HCT116 (cell line): ENCODE measurements around the gene SUGCT. TPM values are rescaled to one million over a fixed set of nuclear protein-coding genes. Genes with fewer than 3 reads are reported as not detected.

Experiments used
- ATAC-seq: fragments of 200-7000 bp; cut with Tn5 transposase; 2 replicates; pipeline ENCODE4 v1.9.1; 2020; ENCODE audit warnings: mild to moderate bottlenecking, moderate library complexity
- BruUV-seq: library from RNA; stranded (reverse); fragments of 400-500 nt; replicated peaks from 2 replicates; lab custom pipeline; 2021; lab: Mats Ljungman, UMichigan
- CTCF ChIA-PET: fragments of 300-600 bp; sonication (Branson Sonifier 250); formaldehyde crosslinking; loops from one replicate; lab custom pipeline; 2021; ENCODE audit warnings: antibody characterized with exemption; lab: Charles Lee
- POLR2A ChIA-PET: fragments of 300-600, 350-600 bp; sonication (Branson Sonifier 250); formaldehyde crosslinking; loops from one replicate; lab custom pipeline; 2021; ENCODE audit warnings: antibody characterized with exemption; lab: Charles Lee
- RAD21 ChIA-PET, 2 experiments: fragments of 300-600 bp; sonication (Branson Sonifier 250); formaldehyde crosslinking; loops; one replicate each; lab custom pipeline; 2023; ENCODE audit warnings: low total read pairs in 2 of 2; ENCODE audit not compliant: uncharacterized antibody in 2 of 2, unreplicated experiment in 2 of 2, low non-redundant PET in 1 of 2; lab: Charles Lee
- DNase-seq: peaks from one replicate; pipeline ENCODE4 v3.0.0-alpha.2; 2010; ENCODE audit warnings: low read depth, low spot score
- H2AFZ ChIP-seq: fragments of 200-600 bp; shearing (Covaris generic), sonication (generic); 2 replicates; pipeline ENCODE4 v1.6.1; 2017; ENCODE audit warnings: low read depth, mixed run types, mixed read lengths, antibody characterized with exemption, low read length; ENCODE audit not compliant: poor library complexity, severe bottlenecking
- H3K27ac ChIP-seq: 2 replicates; pipeline ENCODE4 v1.5.1; 2012; ENCODE audit warnings: low read depth, low read length
- H3K27me3 ChIP-seq: fragments of 200-600 bp; sonication (generic); 2 replicates; pipeline ENCODE4 v1.6.1; 2016; ENCODE audit warnings: mixed run types, low read length, mixed read lengths; ENCODE audit not compliant: insufficient read depth
- H3K36me3 ChIP-seq, 2 experiments: fragments of 200-500 bp in 1 of 2; fragments of 200-600 bp in 1 of 2; sonication (Bioruptor generic) in 1 of 2; sonication (generic) in 1 of 2; 2 replicates each; pipeline versions ENCODE4 v1.5.1 to v1.6.1; 2014 to 2016; ENCODE audit warnings: low read length in 2 of 2, inconsistent platforms in 1 of 2, mixed read lengths in 1 of 2, mixed run types in 1 of 2; ENCODE audit not compliant: insufficient read depth in 2 of 2, control insufficient read depth in 1 of 2
- H3K4me1 ChIP-seq, 2 experiments: fragments of 200-600 bp in 1 of 2; sonication (generic) in 1 of 2; 2 replicates each; pipeline versions ENCODE4 v1.5.1 to v1.6.1; 2012 to 2017; ENCODE audit warnings: low read length in 2 of 2, inconsistent platforms in 1 of 2, mild to moderate bottlenecking in 1 of 2, mixed read lengths in 1 of 2, mixed run types in 1 of 2, moderate library complexity in 1 of 2; ENCODE audit not compliant: insufficient read depth in 2 of 2, control insufficient read depth in 1 of 2
- H3K4me2 ChIP-seq: fragments of 200-600 bp; sonication (generic); 2 replicates; pipeline ENCODE4 v1.6.1; 2017; ENCODE audit warnings: mixed run types, low read length, mixed read lengths
- H3K4me3 ChIP-seq, 2 experiments: fragments of 200-600 bp in 1 of 2; sonication (generic) in 1 of 2; replicated peaks in 1 of 2; 2 replicates each; pipeline ENCODE4 v1.5.1; 2011 to 2016; ENCODE audit warnings: low read length in 2 of 2, control low read depth in 1 of 2, low read depth in 1 of 2, mild to moderate bottlenecking in 1 of 2, mixed read lengths in 1 of 2, mixed run types in 1 of 2
- H3K79me2 ChIP-seq: fragments of 200-600 bp; sonication (generic); 2 replicates; pipeline ENCODE4 v1.6.1; 2017; ENCODE audit warnings: mild to moderate bottlenecking, mixed run types, low read length, moderate library complexity, mixed read lengths; ENCODE audit not compliant: insufficient read depth
- H3K9ac ChIP-seq: fragments of 200-600 bp; sonication (generic); 2 replicates; pipeline ENCODE4 v1.6.1; 2016; ENCODE audit warnings: low read length, mixed read lengths
- H3K9me2 ChIP-seq: fragments of 200-600 bp; sonication (generic), shearing (Covaris generic); 2 replicates; pipeline ENCODE4 v1.6.1; 2017; ENCODE audit warnings: mixed run types, mild to moderate bottlenecking, moderate library complexity; ENCODE audit not compliant: insufficient read depth
- H3K9me3 ChIP-seq, 2 experiments: fragments of 200-500 bp in 1 of 2; fragments of 200-600 bp in 1 of 2; sonication (Bioruptor generic) in 1 of 2; sonication (generic) in 1 of 2; 2 replicates each; pipeline ENCODE4 v1.6.1; 2014 to 2017; ENCODE audit warnings: low read length in 2 of 2, mixed read lengths in 2 of 2, inconsistent platforms in 1 of 2, low read depth in 1 of 2, mild to moderate bottlenecking in 1 of 2, mixed run types in 1 of 2, moderate library complexity in 1 of 2; ENCODE audit not compliant: control insufficient read depth in 1 of 2, insufficient read depth in 1 of 2
- H4K20me1 ChIP-seq: fragments of 200-600 bp; sonication (generic), shearing (Covaris generic); 2 replicates; pipeline ENCODE4 v1.6.1; 2017; ENCODE audit warnings: mixed run types, mild to moderate bottlenecking, moderate library complexity; ENCODE audit not compliant: insufficient read depth
- ATF3 ChIP-seq: IDR thresholded peaks from 2 replicates; pipeline ENCODE4 v1.6.1; 2012
- CEBPB ChIP-seq: IDR thresholded peaks from 2 replicates; pipeline ENCODE4 v1.6.1; 2012; ENCODE audit warnings: low read depth
- JUND ChIP-seq: IDR thresholded peaks from 2 replicates; pipeline ENCODE4 v1.6.1; 2012
- RAD21 ChIP-seq: IDR thresholded peaks from 2 replicates; pipeline ENCODE4 v1.6.1; 2012; ENCODE audit warnings: low read depth, mild to moderate bottlenecking
- intact Hi-C: fragments of 100-400 bp; cut with micrococcal nuclease; formaldehyde crosslinking; loops from 2 replicates; pipeline ENCODE4 v1.10.0; 2022
- total RNA-seq: library from RNA; stranded (reverse); gene quantifications from one replicate; pipeline ENCODE4 v1.2.1, GENCODE V29; 2021; ENCODE audit not compliant: unreplicated experiment
- TF ChIP-seq, protein P1 (sequence below): IDR thresholded peaks from 2 replicates; pipeline ENCODE4 v1.6.1; 2011; ENCODE audit warnings: mild to moderate bottlenecking, low read length, moderate library complexity; ENCODE audit not compliant: insufficient replicate concordance; ENCODE audit errors: extremely low read depth
- TF ChIP-seq, protein P2 (sequence below), 3 experiments: fragments of 200-600 bp in 1 of 3; sonication (generic) in 1 of 3; IDR thresholded peaks in 2 of 3; conservative IDR thresholded peaks in 1 of 3; 2 replicates each; pipeline ENCODE4 v1.5.1; 2012 to 2017; ENCODE audit warnings: low read depth in 2 of 3, low read length in 2 of 3, antibody characterized with exemption in 1 of 3, borderline replicate concordance in 1 of 3, control low read depth in 1 of 3, mild to moderate bottlenecking in 1 of 3, mixed read lengths in 1 of 3, mixed run types in 1 of 3, moderate library complexity in 1 of 3; ENCODE audit not compliant: insufficient read depth in 1 of 3

The SUGCT gene
- total RNA-seq, 1 experiment from 2014 or later, result 4.4 TPM

GRCh38 chr7:40197527-40197926, 62.7 kb downstream of the SUGCT start:
- TF ChIP-seq, protein P1, sequence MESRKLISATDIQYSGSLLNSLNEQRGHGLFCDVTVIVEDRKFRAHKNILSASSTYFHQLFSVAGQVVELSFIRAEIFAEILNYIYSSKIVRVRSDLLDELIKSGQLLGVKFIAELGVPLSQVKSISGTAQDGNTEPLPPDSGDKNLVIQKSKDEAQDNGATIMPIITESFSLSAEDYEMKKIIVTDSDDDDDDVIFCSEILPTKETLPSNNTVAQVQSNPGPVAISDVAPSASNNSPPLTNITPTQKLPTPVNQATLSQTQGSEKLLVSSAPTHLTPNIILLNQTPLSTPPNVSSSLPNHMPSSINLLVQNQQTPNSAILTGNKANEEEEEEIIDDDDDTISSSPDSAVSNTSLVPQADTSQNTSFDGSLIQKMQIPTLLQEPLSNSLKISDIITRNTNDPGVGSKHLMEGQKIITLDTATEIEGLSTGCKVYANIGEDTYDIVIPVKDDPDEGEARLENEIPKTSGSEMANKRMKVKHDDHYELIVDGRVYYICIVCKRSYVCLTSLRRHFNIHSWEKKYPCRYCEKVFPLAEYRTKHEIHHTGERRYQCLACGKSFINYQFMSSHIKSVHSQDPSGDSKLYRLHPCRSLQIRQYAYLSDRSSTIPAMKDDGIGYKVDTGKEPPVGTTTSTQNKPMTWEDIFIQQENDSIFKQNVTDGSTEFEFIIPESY, result no peak
- no peak for TF ChIP-seq JUND
- Histone ChIP-seq H3K4me2 (no peak overlapping the region), H3K79me2 (no peaks in the 10 kb centered on the region), H2AFZ (no peak overlapping the region), H3K36me3 (no peaks in the 10 kb centered on the region), H3K9me3 (no peaks in the 10 kb centered on the region), H3K4me1 (no peaks in the 10 kb centered on the region), H3K27ac (no peak overlapping the region), H3K27me3 (no peaks in the 10 kb centered on the region), H3K4me3 (no peak overlapping the region), H4K20me1 (no peaks in the 10 kb centered on the region), H3K9me2 (no peaks in the 10 kb centered on the region), H3K9ac (no peak overlapping the region)
- ATAC-seq (no peak), DNase-seq (no peak)
- intact Hi-C loops, result no loop called here
- ChIA-PET POLR2A (no interaction called here), CTCF (no interaction called here), RAD21 (no interaction called here)
- no TSS peak for BruUV-seq

DNA sequence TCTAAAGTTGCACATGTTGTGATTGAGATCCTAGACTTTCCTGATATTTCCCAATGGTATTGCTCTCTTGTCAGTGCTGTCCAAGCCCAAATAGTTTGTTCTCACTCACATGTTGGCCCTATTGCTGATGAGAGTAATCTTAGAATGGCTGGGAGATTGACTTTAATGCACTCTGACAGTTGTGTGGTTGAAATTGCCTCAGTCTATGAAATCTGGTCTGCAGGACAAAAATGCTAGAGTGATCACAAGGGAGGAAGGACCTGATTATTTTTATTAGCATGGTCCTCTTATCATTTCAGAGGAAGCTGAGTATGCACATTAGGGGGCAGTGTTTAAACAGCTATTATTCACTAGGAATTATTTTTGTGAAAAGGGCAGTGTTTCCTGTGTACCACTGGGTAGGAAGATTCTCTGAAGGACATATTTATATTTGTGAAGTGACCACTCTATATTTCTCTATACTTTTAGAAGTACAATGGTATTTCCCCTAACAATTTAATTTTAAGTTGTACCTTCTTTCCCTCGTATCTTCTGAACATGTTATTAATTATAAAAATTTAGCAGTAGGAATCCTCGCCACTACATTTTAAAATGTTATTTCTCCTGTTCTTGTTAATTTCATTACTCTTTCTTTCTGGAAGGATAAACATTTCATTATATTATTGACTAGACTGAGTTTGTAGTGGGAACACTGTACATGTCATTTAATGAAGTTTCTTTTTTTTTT, 64.4 kb downstream of the SUGCT start:
- Histone ChIP-seq H3K79me2 (no peaks in the 10 kb centered on the region), H2AFZ (no peak overlapping the region)
- ChIA-PET RAD21 (no interaction called here), CTCF (interaction anchor here (1.6 to 2.1 kb wide), 2 partner anchors 13 to 33 kb away, joined by 4 to 8 read pairs; no protein-coding TSS in a partner anchor)
- TF ChIP-seq RAD21 (peak; percentile 48), ATF3 (no peak), CEBPB (no peak)
- TF ChIP-seq, protein P2, sequence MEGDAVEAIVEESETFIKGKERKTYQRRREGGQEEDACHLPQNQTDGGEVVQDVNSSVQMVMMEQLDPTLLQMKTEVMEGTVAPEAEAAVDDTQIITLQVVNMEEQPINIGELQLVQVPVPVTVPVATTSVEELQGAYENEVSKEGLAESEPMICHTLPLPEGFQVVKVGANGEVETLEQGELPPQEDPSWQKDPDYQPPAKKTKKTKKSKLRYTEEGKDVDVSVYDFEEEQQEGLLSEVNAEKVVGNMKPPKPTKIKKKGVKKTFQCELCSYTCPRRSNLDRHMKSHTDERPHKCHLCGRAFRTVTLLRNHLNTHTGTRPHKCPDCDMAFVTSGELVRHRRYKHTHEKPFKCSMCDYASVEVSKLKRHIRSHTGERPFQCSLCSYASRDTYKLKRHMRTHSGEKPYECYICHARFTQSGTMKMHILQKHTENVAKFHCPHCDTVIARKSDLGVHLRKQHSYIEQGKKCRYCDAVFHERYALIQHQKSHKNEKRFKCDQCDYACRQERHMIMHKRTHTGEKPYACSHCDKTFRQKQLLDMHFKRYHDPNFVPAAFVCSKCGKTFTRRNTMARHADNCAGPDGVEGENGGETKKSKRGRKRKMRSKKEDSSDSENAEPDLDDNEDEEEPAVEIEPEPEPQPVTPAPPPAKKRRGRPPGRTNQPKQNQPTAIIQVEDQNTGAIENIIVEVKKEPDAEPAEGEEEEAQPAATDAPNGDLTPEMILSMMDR (IDR thresholded peaks at IDR 0.05 in 2 of 3, conservative IDR thresholded peaks at IDR 0.05 in 1 of 3; ENCODE audit: borderline replicate concordance in 1 of 3, insufficient read depth in 1 of 3, low read depth in 2 of 3, low read length in 2 of 3), result peak; percentile 28 to 55 (median 38); a peak in 5 of 6 replicates
- TF ChIP-seq, all 23 proteins: peak for 2
- H3K9ac ChIP-seq, result no peak overlapping the region
- no TSS peak for BruUV-seq
- no peaks in the 10 kb centered on the region for H3K9me2 ChIP-seq
- H3K9me3 ChIP-seq, result no peaks in the 10 kb centered on the region
- H4K20me1 ChIP-seq, result no peaks in the 10 kb centered on the region
- peak; percentile 87 for ATAC-seq
- intact Hi-C loops, result no loop called here
- H3K27me3 ChIP-seq, result no peaks in the 10 kb centered on the region
- POLR2A ChIA-PET, result no interaction called here
- DNase-seq, result no peak
- H3K27ac ChIP-seq, result no peak overlapping the region
- no peaks in the 10 kb centered on the region for H3K4me1 ChIP-seq
- H3K36me3 ChIP-seq, result no peaks in the 10 kb centered on the region
- no peak overlapping the region for H3K4me3 ChIP-seq
- no peak overlapping the region for H3K4me2 ChIP-seq
